Hematopoietic multipotent progenitor cell treated with erythropoietin and hydrocortisone succinate and interleukin-3 and kit ligand, for 4 days (in vitro differentiated cells): Measurements from ENCODE around the gene MGST3.
"Not testable (repeated sequence)": the region's sequence is repeated elsewhere in the genome, so short reads cannot be mapped to it uniquely, and the experiment has no call there.

ENCODE experiments used
- DNase-seq: peaks from one replicate; pipeline ENCODE4 v3.0.0-alpha.2; 2015

Gene MGST3

GRCh38 chr1:165630629-165631341 is at the start of gene MGST3:
TSS of gene MGST3 (plus strand) at chr1:165631234. CDS start at chr1:165649848, 18,614 bp downstream.
- peak; percentile 99 for DNase-seq

- no peak for DNase-seq
Observed at GRCh38 chr1:165581926-165582325, 49.1 kb upstream of the MGST3 start.

GRCh38 chr1:165586398-165586797 is 44.6 kb upstream of the MGST3 start:
- DNase-seq, result no peak

- not testable (repeated sequence) for DNase-seq
Observed at GRCh38 chr1:165591391-165591790, 39.6 kb upstream of the MGST3 start.

- DNase-seq, result peak; percentile 84
Observed at GRCh38 chr1:165592945-165593823, 37.9 kb upstream of the MGST3 start.

- no peak for DNase-seq
Observed at GRCh38 chr1:165595246-165595938, 35.6 kb upstream of the MGST3 start.

- peak; percentile 98 for DNase-seq
Observed at GRCh38 chr1:165597883-165598675, 33.0 kb upstream of the MGST3 start.

- no peak for DNase-seq
Observed at GRCh38 chr1:165598676-165599059, 32.4 kb upstream of the MGST3 start.

DNA sequence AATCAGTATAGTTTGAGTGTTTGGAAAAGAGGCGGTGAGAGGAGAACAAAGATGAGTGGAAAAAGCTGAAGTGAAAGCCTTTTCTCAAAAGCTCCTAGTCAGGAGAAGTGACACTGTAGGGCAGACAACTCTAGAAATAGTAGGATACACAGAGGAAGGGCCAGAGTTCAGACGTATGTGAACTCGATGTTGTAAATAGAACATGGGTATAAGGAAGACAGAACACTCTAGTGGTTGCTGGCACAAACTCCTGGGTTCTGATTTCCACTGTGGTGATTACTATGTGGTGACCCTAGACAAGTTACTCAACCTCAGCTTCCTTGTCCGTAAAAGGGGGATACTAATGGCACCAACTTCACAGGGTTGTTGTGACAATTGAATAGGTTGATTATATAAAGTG is 30.2 kb upstream of the MGST3 start:
- no peak for DNase-seq

- DNase-seq, result no peak
Observed at GRCh38 chr1:165603810-165604209, 27.2 kb upstream of the MGST3 start.

- no peak for DNase-seq
Observed at GRCh38 chr1:165605246-165605645, 25.8 kb upstream of the MGST3 start.

GRCh38 chr1:165606676-165607075 is 24.4 kb upstream of the MGST3 start:
- not testable (repeated sequence) for DNase-seq

- DNase-seq, result no peak
Observed at GRCh38 chr1:165610866-165611265, 20.2 kb upstream of the MGST3 start.

DNA sequence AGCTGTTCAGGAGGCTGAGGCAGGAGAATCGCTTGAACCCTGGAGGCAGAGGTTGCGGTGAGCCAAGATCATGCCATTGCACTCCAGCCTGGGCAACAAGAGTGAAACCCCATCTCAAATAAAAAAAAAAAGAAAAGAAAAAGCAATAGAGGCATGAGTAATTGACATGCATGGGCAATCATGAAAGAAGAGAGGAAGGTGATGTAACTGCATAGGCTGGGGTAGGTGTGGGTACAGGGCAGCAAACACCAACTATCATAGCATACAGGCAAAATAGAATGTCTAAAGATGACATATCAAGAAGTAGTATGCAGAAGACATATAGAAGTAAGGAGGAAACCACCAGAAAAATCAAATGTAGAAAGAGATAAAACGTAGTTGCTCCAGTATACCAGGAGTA is 19.0 kb upstream of the MGST3 start:
- no peak for DNase-seq

DNA sequence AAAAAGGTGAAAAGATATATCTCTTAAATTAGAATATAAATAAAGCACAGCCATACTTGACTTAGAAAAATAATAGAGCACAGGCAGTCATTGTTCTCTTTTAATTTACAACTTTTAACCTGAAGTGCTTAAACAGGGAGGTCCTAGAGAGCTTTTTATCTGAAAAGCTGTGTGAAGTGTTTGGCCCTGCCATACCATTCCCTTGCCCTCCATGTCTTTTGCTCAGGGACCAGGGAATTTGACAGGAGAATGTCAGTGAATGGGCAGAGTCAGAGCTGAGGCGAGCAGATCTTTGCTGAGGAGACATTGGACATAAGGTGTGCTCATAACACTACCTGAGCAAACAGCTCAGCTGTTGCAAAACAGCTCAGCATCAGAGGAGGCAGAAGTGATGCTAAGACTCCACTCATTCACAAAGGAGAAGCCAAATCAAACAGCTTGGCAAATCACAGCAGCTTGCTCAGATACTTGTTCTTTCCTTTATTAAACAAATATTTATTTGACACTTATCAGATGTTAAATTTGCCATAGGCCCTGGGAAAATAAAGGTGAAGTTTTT is 14.9 kb upstream of the MGST3 start:
- no peak for DNase-seq

- no peak for DNase-seq
Observed at GRCh38 chr1:165616987-165617546, 14.0 kb upstream of the MGST3 start.

DNA sequence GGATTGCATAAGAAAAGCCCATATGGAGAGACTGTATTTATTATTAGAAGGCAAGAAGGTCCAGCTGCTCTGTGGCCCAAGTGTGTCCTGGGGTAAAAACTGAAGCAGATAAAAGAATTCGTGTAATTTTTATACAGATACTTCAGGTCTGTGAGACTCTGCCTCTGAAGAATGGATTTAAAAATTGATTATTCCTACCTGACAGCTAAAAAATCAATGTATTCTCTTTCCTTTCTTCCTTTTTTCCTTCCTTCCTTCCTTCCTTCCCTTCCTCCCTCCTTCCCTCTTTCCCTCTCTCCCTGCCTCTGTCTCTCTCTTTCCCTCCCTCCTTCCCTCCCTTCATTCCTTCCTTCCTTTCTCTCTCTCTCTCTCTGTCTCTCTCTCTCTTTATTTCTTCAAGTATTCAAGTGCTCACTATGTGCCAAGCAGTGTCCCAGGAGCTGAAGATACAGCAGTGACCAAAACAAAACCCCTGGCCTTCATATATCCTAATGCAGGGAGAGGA is 11.3 kb upstream of the MGST3 start:
- DNase-seq, result no peak

DNA sequence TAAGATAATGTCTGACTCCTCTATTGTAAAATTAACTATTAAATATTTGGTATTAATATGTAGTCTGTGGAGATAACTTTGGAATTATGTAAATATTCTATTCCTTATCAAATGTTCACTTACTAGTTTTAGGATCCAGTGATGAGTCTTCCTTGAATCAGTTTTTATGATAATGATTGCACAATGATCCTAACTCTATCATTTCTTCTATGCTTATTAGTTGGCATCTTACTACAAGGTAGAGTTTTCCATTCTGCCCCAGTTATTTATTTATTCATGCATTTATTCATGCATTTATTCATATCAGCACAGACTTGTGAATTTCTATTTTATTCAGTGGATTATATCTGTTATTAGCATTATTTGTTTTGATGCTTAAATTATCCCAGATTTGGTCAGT is 7.4 kb upstream of the MGST3 start:
- DNase-seq, result no peak

- DNase-seq, result no peak
Observed at GRCh38 chr1:165624441-165624840, 6.6 kb upstream of the MGST3 start.

DNA sequence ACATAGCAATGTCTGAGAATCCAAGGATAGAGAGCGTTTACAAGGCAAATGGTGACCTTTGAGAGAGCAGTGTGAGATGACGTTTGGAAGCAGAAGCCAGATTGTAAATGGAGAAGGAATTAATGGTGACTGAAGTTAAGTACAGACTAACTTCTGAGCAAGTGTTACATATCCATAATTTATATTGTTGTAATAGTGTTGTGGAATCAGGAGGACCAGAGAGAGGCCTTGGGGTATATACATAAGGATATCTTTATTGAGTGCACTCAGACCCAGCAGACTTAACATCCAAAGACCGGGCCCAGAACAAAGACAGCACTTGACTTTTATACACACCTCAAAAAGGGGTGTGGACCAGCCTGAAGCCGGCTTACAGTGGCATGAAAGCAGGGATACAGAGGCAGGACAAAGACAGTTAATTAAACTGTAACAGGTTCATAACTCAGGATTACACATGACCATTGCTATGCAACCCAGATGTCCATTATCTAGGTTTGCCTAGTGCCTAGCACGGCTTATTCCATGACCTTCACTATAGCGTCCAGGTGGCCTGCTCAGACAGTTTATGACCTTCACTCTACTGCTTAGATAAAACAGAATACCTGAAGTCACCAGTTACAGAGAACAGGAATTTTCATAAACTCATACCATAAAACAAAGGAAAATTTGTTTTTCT is 2.7 kb upstream of the MGST3 start:
- no peak for DNase-seq

GRCh38 chr1:165629151-165629550 is 1.9 kb upstream of the MGST3 start:
- DNase-seq, result no peak
